Activated naive CD8-positive, alpha-beta T cell treated with anti-CD3 and anti-CD28 coated beads, Interleukin-2, amount 50 U/mL, for 16 hours (primary cell): ENCODE results near the gene KRTAP10-9.
"Not testable (repeated sequence)": the region's sequence is repeated elsewhere in the genome, so short reads cannot be mapped to it uniquely, and the experiment has no call there.

ENCODE experiments used
- DNase-seq: peaks from one replicate; pipeline ENCODE4 v3.0.0-alpha.2; 2020; ENCODE audit warnings: low read depth, low spot score

Gene KRTAP10-9

DNA sequence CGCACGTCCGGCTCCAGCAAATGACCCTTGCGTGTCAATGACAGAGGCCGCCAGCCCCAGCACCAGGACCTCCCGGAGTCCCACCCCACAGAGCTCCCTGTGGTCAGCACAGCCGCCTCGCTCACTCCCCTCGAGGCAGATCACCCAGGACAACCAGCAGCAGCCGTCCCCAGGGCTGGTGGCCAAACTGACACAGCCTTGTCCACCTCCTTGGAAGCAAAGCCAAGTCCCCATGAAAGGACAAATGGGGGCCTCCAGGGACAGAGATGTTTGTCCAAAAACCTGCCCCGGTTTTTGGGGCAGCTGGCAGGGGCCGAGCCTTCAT is 12.4 kb downstream of the KRTAP10-9 start:
- DNase-seq, result no peak

DNA sequence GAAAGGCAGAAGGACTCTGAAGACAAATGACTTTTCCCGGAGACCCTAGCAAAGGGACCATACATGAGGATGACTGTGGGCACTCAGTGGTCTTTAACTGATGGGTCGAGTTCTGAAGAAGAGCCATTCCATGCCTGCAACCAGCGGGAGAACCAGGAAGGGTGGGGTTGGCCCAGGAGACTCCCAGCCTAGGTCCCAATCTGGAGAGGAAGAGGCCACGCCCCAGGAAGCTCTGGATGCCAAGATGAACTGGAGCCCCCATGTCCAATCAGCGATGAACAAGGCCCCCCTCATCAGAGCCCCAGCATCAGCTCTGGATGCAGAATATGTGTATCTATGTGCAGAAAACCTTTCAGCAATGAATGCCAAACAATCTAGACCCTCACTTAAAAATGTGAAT is 13.9 kb downstream of the KRTAP10-9 start:
- no peak for DNase-seq

DNA sequence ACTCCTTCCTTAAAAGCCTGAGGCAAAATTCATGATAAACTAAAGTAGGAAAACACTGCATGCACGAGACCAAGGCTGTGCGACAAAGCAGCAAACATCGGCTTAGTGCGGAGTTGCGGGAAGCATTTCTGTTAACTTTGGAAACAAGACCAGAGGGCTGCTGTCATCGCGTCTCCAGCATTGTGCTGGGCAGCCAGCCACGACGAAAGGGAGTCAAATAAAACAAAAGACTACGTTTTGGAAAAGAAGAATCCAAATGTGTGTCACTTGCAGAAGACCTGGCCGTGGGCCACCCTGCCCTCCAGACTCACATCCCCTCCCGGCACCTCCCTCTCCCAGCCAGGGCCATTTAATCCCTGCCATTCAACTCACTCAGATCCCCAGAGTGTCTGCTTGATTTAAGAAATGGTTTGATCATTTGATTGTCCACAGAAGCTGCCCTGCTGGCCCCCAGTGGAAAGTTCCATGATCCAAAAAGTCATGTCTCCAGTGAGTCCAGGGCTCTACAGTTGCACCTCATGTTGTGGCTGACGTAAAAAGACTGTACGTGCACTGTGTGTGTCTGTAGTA is 16.9 kb downstream of the KRTAP10-9 start:
- no peak for DNase-seq

DNA sequence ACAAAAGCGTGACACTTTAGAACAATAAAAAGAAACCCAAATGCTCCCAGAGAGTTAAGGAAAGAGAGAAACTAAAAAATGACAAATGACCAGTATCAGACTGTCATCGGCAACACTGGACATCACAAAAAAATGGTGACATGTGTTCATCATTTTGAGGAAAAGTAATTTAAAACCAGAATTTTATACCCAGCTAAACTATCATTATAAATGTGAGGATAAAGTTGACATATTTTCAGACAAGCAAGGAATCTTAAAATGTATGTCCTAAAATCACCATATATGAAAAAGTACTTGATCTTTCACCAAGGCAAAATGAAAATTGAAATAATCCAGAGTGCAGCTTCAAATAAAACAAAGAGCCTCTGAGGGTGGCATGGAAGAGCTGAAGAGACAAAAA is 18.0 kb downstream of the KRTAP10-9 start:
- DNase-seq, result no peak

DNA sequence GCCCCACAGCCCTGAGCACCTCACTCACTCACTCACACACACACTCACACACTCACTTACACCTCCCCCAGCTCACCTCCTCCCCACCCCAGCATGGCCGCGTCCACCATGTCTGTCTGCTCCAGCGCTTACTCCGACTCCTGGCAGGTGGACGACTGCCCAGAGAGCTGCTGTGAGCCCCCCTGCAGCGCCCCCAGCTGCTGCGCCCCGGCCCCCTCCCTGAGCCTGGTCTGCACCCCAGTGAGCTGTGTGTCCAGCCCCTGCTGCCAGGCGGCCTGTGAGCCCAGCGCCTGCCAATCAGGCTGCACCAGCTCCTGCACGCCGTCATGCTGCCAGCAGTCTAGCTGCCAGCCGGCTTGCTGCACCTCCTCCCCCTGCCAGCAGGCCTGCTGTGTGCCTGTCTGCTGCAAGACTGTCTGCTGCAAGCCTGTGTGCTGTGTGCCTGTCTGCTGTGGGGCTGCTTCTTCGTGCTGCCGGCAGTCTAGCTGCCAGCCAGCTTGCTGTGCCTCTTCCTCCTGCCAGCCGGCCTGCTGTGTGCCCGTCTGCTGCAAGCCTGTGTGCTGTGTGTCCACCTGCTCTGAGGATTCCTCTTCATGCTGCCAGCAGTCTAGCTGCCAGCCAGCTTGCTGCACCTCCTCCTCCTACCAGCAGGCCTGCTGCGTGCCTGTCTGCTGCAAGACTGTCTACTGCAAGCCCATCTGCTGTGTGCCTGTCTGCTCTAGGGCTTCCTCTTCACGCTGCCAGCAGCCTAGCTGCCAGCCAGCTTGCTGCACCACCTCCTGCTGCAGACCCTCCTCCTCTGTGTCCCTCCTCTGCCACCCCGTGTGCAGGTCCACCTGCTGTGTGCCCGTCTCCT is 19.7 kb downstream of the KRTAP10-9 start, which contains the start of gene KRTAP10-11:
KRTAP10-11 (plus strand) TSS at position 49 of the 856 bp plus-strand sequence; CDS start at position 94, 45 bp downstream.
- not testable (repeated sequence) for DNase-seq

DNA sequence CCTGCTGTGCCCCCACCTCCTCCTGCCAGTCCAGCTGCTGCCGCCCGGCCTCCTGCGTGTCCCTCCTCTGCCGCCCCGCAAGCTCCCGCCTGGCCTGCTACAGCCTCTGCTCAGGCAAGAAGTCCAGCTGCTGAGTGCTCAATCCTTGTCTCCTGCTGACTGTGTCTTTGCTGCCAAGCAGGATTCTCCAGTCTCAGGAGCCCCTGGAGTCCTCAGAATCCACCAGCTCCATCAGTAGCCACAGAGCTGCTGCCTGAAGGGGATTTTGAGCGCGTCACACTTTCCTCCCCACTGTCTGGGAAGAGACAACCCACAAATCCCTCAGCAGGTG is 20.3 kb downstream of the KRTAP10-9 start:
- no peak for DNase-seq

DNA sequence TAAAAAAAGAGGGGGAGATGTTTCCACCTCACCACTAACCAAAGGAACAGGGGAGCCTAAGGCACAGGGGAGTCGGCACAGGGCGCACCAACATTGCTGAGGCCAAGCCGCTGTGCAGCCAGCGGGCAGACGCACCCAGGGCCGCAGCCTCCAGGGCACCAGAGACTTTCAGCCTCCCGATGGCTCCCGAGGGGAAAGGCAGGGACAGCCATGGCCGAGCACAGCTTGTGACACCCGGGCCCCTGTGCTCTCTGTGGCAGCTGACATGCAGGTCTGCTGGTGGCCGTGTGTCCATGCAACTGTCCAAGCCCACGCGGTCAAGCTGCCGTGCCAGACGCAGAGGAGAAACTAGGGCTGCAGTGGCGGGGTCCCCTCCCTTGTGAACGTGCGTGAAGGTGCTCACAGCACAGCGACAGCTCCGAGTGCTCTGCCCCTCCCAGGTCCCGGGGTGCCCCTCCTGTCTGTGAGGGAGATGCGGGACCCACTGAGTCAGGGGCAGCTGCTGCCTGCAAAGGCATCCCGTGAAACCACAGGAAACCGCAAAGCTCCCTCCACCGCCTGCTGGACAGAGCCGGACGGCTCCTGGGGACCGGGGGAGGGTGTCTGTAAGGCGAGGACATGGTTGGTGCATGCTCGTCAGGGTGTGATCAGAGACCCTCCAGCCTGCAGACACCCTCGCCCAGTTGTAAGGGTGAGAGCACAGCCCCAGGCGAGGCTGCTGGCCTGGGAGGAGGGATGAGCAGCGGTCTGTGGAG is 21.8 kb downstream of the KRTAP10-9 start:
- DNase-seq, result no peak

DNA sequence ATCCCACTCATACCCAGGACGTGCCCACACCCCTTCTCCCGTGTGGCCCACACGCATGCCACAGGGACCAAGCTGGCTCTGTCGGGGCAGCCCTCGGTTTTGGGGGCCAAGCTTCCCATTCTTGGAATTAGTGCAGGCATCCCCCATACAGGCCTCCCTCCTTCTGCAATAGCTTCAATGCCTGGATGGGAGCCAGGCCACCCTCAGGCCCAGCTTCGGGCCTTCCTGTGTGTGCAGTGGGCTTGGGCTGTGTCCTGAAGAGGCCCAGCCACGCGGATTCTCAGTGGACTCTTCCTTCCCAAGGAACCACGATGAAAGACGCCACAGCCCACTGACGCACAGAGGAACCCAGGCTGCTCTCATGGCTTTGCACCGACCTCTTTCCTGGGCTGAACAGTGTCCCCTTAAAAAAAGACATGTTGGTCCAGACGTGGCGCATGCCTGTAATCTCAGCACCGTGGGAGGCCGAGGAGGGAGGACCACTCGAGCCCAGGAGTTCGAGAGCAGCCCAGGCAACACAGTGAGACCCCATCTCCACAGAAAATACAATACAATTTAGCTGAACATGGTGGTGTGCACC is 22.7 kb downstream of the KRTAP10-9 start:
- no peak for DNase-seq

DNA sequence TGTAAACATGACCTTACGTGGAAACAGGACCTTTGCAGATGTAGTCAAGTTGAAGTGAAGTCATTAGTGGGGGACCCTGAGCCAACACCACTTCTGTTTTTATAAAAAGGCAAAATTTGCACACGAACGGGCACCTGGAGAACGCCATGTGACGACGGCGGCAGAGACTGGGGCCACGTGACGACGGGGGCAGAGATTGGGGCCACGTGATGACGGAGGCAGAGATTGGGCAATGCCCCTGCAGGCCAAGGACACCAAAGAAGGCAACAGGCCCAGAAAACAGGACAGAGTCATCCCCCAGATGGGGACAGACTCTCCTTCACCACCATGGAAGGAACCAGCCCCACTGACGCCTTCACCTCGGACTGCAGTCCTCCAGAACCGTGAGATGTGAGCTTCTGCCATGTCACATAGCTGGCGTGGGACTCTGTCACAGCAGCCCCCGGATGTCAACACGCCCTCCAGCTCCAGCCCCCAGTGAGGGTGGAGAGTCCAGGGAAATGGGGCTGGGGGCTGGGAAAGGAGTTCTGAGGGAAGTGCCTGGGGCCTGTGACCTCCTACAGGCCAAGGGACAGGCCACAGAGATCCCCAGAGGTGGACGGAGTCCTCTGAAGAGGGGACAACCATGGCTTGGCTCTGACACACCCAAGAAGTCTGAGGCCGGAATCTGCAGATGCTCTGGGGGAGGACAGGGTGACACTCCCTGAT is 23.5 kb downstream of the KRTAP10-9 start:
- no peak for DNase-seq

DNA sequence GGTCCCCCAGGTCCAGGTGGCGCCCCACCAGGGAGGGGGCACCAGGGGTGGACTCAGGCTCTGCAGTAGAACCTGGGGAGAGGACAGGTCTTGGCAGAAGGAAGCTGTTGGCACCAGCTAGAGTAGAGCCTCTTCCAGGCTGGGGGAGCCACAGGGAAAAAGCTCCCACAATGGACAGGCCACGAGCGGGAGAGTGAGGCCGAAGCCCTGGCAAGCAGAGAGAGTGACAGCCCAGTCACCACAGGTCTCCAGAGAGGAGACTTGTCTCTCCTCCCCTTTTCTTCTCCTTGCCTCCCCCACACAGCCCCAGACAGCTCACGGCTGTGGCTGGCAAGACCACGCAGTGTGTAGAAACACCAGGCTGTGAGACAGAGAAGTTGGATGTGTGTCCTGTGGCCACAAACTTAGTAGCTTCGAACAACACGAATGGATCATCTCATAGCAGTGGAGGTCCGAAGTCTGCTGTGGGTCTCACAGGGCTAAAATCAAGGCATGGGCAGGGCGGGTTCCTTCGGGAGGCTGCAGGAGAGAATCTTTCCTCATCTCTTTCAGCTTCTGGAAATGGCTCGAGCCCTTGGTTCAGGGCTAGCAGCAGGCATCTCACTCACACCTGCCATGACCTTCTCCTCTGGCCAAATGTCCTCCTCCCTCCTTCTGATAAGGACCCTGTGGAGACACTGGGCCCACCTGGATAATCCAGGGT is 24.2 kb downstream of the KRTAP10-9 start:
- no peak for DNase-seq

DNA sequence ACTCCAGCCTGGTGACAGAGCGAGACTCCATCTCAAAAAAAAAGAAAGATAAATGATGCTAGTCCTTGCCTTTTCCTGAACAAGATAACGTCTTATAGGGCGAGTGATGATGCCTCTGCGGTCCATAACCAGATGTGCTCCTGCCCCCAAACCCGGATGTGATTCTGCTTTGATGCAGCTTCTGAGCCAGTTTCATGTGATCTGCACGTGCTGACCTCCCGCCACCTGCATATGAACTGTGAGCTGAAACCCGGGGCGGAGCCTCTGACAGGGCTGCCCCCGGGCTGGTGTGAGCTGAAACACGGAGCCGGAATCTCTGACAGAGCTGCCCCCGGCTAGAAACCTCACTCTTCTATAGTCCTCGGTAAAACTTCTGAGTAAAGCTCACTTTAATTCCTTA is 26.2 kb downstream of the KRTAP10-9 start:
- DNase-seq, result no peak

DNA sequence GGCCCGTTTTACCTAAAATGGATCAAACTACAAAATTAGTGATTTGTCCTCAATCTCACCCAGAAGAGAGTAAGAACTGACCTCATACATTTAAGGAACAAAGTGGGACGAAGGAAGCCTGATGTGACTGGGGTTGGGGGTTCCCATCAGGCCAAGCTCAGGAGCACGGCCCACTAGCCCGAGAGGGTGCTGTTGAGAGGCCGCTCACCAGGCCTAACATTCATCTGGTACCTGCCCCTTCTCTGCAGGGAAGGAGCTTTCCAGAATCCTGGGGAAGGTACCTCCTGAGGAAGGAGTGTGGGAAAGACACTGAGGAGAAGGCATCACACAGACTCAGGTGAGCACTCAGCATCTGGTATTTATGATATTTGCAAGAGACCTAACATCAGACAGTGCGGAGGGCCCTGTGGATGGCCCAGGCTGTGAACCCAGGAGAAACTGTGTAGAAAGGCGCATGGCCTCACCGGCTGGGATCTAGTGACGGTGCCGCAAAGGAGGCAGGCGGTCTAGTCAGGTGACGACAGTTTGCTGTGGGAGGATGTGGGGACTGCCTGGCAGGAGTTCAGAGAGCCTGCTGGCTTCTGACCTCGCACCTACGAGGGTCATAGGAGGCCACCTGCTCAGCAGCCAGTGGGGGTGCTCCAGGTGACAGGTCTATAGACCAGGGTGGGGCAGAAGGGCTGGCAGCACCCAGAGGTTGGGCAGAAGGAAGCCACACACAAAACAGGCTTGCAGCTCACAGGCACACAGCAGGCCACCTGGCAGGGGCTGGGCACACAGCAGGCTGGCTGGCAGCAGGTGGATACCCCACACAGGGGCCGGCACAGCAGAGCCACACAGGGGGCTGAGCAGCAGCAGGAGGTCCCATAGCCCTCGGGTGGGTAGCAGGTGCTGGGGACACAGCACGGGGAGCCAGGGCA is 27.0 kb downstream of the KRTAP10-9 start:
- no peak for DNase-seq

DNA sequence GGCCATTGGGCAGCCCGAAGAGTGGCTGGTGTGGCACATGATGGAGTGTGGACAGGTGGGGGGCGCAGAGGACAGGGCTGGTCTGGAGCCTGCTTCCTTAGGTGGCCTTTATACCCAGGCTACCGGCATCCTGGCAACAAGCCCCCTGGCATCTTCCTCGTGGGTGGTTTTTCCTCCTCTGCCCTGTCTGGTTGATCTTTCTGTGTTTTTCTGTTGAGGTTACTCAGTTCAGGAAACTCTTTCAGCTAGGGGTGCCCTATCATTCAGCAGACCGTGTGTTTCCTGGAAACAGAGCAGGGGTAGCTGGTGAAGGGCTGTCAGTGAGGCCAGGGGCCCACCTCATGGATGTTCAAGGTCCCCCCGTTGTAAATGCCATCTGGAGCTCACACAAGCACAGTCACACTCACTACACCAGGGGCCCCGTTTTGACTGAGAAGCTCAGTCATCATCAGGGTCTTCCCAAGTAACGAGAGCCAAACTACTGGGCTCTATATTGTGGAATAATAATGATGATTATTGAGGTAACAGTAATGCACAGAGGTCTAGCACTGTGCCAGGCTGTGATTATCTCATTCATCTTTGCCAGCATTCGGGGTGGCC is 27.8 kb downstream of the KRTAP10-9 start, which contains the start of gene KRTAP12-4:
KRTAP12-4 (minus strand) TSS at position 84 of the 600 bp plus-strand sequence; CDS start at position 39, 45 bp downstream.
- no peak for DNase-seq

DNA sequence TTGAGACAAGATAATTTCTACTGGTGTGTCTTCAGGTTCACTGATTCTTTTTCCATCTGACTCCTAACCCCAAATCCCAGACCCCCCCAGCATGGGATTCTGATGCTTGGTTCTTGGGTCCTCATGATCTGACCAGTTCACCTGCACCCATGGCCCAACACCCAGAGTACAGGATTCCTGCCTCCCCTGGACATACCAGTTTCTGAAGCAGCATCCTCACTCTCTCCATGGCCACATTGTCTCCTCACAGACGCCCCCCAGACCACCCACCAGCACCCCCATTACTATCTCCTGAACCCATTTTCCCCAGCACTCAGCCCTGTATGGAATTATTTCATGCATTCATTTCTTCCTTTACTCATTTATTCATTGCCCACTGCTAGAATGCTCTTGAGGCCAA is 30.0 kb downstream of the KRTAP10-9 start:
- DNase-seq, result no peak

DNA sequence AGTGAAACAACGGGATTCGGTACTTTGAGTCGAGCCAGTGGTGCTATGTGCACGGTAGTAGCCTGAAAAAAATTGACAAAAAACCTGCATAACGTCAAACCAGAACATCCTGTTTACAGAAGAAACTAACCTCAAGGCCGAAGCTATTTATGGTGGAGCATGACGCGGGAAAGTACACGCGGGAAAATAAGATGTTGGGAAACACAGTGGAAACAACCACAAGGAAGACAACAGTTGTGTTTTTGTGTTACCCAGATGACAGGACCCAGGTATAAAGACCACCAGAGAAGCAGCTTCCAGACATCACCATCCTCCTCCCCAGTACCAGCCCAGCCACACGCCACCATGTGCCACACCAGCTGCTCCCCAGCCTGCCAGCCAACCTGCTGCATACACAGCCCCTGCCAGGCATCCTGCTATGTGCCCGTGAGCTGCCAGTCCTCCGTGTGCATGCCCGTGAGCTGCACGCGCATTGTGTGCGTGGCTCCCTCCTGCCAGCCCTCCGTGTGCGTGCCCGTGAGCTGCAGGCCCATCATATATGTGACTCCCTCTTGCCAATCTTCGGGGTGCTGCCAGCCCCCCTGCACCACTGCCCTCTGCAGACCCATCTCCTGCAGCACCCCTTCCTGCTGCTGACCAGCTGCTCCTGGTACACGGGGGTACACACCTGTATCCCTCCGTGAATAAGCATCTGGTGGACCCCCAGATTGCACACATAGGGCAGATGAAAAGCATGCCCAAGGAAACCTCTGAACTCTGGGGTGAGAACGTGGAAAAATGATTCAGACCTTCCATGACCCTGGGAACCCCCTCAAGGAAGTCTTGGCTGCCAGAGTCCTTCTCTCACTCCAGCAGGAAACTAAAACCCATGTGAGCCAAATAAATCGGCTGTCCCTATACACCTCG is 31.0 kb downstream of the KRTAP10-9 start, which contains the start of gene KRTAP12-3:
KRTAP12-3 (plus strand) TSS at position 298 of the 906 bp plus-strand sequence; CDS start at position 346, 48 bp downstream.
- no peak for DNase-seq

DNA sequence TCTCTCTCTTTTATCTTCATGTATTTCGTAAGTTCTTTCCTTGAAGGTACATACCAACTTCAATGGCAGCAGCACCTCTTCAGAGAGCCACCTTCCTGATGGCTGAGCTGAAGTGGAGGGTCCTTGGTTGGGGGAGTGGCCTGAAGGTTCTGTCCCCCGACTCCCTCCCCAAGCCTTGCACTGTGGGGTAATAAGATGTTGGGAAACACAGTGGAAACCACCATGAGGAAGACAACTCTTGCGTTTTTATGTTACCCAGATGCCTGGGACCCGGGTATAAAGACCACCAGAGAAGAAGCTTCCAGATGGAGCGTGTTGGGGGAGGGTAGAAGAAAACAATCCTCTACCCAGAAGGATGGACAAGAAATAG is 31.6 kb downstream of the KRTAP10-9 start:
- no peak for DNase-seq

DNA sequence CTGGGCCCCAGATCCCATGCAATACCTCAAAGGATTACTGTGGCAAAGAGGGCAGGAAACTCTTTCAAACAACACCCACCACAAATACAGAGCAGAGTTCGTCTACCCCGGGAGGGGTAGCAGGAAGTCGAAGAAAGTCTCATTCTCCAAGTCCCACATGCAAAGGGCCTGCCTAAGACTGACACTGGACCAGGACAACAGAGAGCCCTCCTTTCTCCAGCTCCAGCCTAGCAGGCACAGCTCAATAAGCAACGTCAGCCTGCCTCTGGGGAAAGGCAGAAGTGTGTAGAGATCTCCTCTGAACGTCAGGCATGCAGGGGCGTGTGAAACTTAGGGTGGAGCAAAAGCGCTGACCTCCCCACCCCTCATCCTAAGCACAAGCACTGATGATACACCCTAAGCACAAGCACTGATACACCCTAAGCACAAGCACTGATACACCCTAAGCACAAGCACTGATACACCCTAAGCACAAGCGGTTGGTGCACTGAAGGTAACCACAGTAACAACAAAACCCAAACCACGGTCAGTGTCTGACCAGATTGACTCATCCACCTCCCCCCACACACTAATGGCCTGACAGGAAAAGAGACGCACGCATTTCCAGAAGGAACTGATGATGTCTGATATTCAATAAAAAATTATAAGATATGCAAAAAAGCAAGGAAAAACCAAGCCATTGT is 32.2 kb downstream of the KRTAP10-9 start:
- DNase-seq, result no peak

DNA sequence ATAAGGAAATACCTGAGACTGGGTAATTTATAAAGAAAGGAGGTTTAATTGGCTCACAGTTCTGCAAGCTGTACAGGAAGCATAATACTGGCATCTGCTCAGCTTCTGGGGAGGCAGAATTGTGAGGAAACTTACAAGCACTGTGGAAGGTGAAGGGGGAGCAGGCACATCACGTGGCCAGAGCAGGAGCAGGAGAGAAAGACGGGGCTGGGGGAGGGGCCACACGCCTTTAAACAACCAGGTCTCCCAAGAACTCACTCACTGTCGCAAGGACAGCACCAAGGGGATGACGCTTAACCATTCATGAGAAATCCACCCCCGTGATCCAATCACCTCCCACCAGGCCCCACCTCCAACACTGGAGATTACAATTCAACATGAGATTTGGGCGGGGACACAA is 34.7 kb downstream of the KRTAP10-9 start:
- DNase-seq, result not testable (repeated sequence)
